ENCODE measurements around the gene DIP2C.

DNA sequence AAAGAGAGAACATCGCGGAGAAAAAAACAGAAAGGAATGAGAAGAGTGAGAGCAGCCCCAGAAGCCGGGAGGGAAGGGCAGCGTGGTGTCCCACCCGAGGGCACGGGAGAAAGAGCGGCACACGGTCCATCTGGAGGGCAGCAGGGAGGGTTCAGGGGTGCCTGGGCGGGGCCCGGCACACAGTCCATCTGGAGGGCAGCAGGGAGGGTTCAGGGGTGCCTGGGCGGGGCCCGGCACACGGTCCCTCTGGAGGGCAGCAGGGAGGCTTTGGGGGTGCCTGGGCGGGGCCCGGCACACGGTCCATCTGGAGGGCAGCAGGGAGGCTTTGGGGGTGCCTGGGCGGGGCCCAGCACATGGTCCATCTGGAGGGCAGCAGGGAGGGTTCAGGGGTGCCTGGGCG, 381.8 kb downstream of the DIP2C start:
- TF ChIP-seq LEF1 (IDR thresholded peaks at IDR 0.05; ENCODE audit: borderline replicate concordance) (no peak), HDGF (IDR thresholded peaks at IDR 0.05; ENCODE audit: borderline replicate concordance) (no peak), FOXK2 (IDR thresholded peaks at IDR 0.05) (no peak), SP1 (IDR thresholded peaks at IDR 0.05) (no peak), BHLHE40 (IDR thresholded peaks at IDR 0.05; ENCODE audit: borderline replicate concordance) (no peak), L3MBTL2 (conservative IDR thresholded peaks at IDR 0.05) (no peak), NFRKB (IDR thresholded peaks at IDR 0.05) (no peak), FOXA1 (IDR thresholded peaks at IDR 0.05) (no peak), SUZ12 (IDR thresholded peaks at IDR 0.05) (no peak), FOXM1 (IDR thresholded peaks at IDR 0.05; ENCODE audit: borderline replicate concordance) (no peak)

Data from HEK293T (cell line).